GM23338 (cell line): Measurements from ENCODE around the gene ENTHD1. TPM values are rescaled to one million over a fixed set of nuclear protein-coding genes. Genes with fewer than 3 reads are reported as not detected.

Source experiments
- ATAC-seq: fragments of 200-7000 bp; cut with Tn5 transposase; 3 replicates; pipeline ENCODE4 v1.9.1; 2020
- DNase-seq: peaks from one replicate; pipeline ENCODE4 v3.0.0-alpha.2; 2015; ENCODE audit warnings: low spot score
- H2AFZ ChIP-seq: fragments of 200-600 bp; sonication (generic); 2 replicates; pipeline ENCODE4 v1.8.0; 2016; ENCODE audit warnings: antibody characterized with exemption, mild to moderate bottlenecking, moderate library complexity
- H3F3A ChIP-seq: fragments of 200-600 bp; sonication (generic); replicated peaks from 2 replicates; pipeline ENCODE4 v1.8.0; 2017; ENCODE audit warnings: antibody characterized with exemption, mixed run types, low read depth
- H3K27ac ChIP-seq: fragments of 200-600 bp; sonication (generic); 2 replicates; pipeline ENCODE4 v1.6.1; 2016; ENCODE audit warnings: low read depth
- H3K27me3 ChIP-seq: fragments of 200-600 bp; sonication (generic); 2 replicates; pipeline ENCODE4 v1.8.0; 2016; ENCODE audit warnings: mild to moderate bottlenecking, mixed run types, moderate library complexity; ENCODE audit not compliant: insufficient read depth
- H3K36me3 ChIP-seq: fragments of 200-600 bp; sonication (generic); 2 replicates; pipeline ENCODE4 v1.8.0; 2016; ENCODE audit warnings: mild to moderate bottlenecking; ENCODE audit not compliant: insufficient read depth
- H3K4me1 ChIP-seq: fragments of 200-600 bp; sonication (generic); 2 replicates; pipeline ENCODE4 v1.8.0; 2016; ENCODE audit warnings: mild to moderate bottlenecking, moderate library complexity; ENCODE audit not compliant: insufficient read depth
- H3K4me2 ChIP-seq: fragments of 200-600 bp; sonication (generic); 2 replicates; pipeline ENCODE4 v1.7.1; 2017; ENCODE audit warnings: mixed run types
- H3K4me3 ChIP-seq: fragments of 200-600 bp; sonication (generic); 2 replicates; pipeline ENCODE4 v1.6.1; 2016; ENCODE audit warnings: mixed run types
- H3K79me2 ChIP-seq: fragments of 200-600 bp; sonication (generic); replicated peaks from 2 replicates; pipeline ENCODE4 v1.8.0; 2017; ENCODE audit warnings: mild to moderate bottlenecking; ENCODE audit not compliant: insufficient read depth
- H3K9me2 ChIP-seq: fragments of 200-600 bp; sonication (generic); 2 replicates; pipeline ENCODE4 v1.8.0; 2017; ENCODE audit not compliant: insufficient read depth
- H4K20me1 ChIP-seq: fragments of 200-600 bp; sonication (generic); replicated peaks from 2 replicates; pipeline ENCODE4 v1.8.0; 2017; ENCODE audit warnings: mild to moderate bottlenecking; ENCODE audit not compliant: insufficient read depth
- H3K27ac Mint-ChIP-seq: 2 replicates; pipeline ENCODE4 v1.8.0; 2020; ENCODE audit warnings: inconsistent platforms, mild to moderate bottlenecking, moderate library complexity, mixed read lengths
- H3K27me3 Mint-ChIP-seq: 3 replicates; pipeline ENCODE4 v1.8.0; 2022; ENCODE audit warnings: low read depth, mild to moderate bottlenecking, moderate library complexity, mixed read lengths, inconsistent platforms; ENCODE audit not compliant: insufficient read depth, poor library complexity
- H3K36me3 Mint-ChIP-seq: 3 replicates; pipeline ENCODE4 v1.8.0; 2021; ENCODE audit warnings: low read depth, mild to moderate bottlenecking, inconsistent platforms, moderate library complexity, mixed read lengths
- H3K4me1 Mint-ChIP-seq: 3 replicates; pipeline ENCODE4 v1.8.0; 2020; ENCODE audit warnings: mild to moderate bottlenecking, inconsistent platforms, mixed read lengths
- H3K4me3 Mint-ChIP-seq: 3 replicates; pipeline ENCODE4 v1.8.0; 2021; ENCODE audit warnings: moderate library complexity, mild to moderate bottlenecking, inconsistent platforms, mixed read lengths
- H3K9me3 Mint-ChIP-seq: 3 replicates; pipeline ENCODE4 v1.8.0; 2020; ENCODE audit warnings: moderate library complexity, mild to moderate bottlenecking, inconsistent platforms, mixed read lengths
- CREB1 ChIP-seq: fragments of 250-450 bp; sonication (Bioruptor Pico); IDR thresholded peaks from 2 replicates; pipeline ENCODE4 v1.5.0; 2020; ENCODE audit warnings: low read depth, mild to moderate bottlenecking, moderate library complexity
- CTCF ChIP-seq, 2 experiments: fragments of 200-600 bp in 1 of 2; sonication (generic) in 1 of 2; conservative IDR thresholded peaks; 2 replicates each; pipeline versions ENCODE4 v1.5.1 to v1.6.1; 2016 to 2017; ENCODE audit warnings: antibody characterized with exemption in 2 of 2, low read depth in 2 of 2, mild to moderate bottlenecking in 2 of 2, moderate library complexity in 1 of 2
- ETS1 ChIP-seq: IDR thresholded peaks from 2 replicates; pipeline ENCODE4 v1.6.1; 2016; ENCODE audit warnings: antibody characterized with exemption
- EZH2 ChIP-seq: fragments of 200-600 bp; sonication (generic); IDR thresholded peaks from one replicate; pipeline ENCODE4 v1.8.0; 2017; ENCODE audit warnings: antibody characterized with exemption, mild to moderate bottlenecking, low read depth; ENCODE audit not compliant: unreplicated experiment
- EZH2phosphoT487 ChIP-seq: fragments of 200-600 bp; sonication (generic); IDR thresholded peaks from one replicate; pipeline ENCODE4 v1.8.1; 2018; ENCODE audit warnings: antibody characterized with exemption; ENCODE audit not compliant: unreplicated experiment
- JUNB ChIP-seq: IDR thresholded peaks from one replicate; pipeline ENCODE4 v1.6.1; 2016; ENCODE audit warnings: antibody characterized with exemption; ENCODE audit not compliant: unreplicated experiment
- NANOG ChIP-seq: IDR thresholded peaks from 2 replicates; pipeline ENCODE4 v1.6.1; 2016; ENCODE audit warnings: antibody characterized with exemption, borderline replicate concordance
- POLR2AphosphoS5 ChIP-seq: IDR thresholded peaks from 2 replicates; pipeline ENCODE4 v1.6.1; 2016; ENCODE audit warnings: antibody characterized with exemption, low read depth
- REST ChIP-seq: IDR thresholded peaks from one replicate; pipeline ENCODE4 v1.6.1; 2018; ENCODE audit warnings: antibody characterized with exemption; ENCODE audit not compliant: unreplicated experiment
- ZNF114 ChIP-seq: fragments of 250-450 bp; sonication (Bioruptor Pico); IDR thresholded peaks from 2 replicates; pipeline ENCODE4 v1.5.0; 2020; ENCODE audit warnings: mild to moderate bottlenecking, moderate library complexity
- ZNF331 ChIP-seq: fragments of 250-450 bp; sonication (Bioruptor Pico); IDR thresholded peaks from 2 replicates; pipeline ENCODE4 v1.5.0; 2020; ENCODE audit warnings: low read depth, mild to moderate bottlenecking, moderate library complexity
- polyA plus RNA-seq: library from polyadenylated mRNA; unstranded; fragments of >200 nt; fragmentation: Nextera tagmentation; extraction: Ambion mirVana; gene quantifications from 2 replicates; pipeline ENCODE4 v1.2.1, GENCODE V29; 2016
- total RNA-seq: library from RNA; depleted of rRNA; stranded (reverse); fragments of >200 nt; shearing (Covaris generic); gene quantifications from 2 replicates; pipeline ENCODE4 v1.2.3, GENCODE V29; 2014

The ENTHD1 gene
- total and polyA plus RNA-seq, 2 experiments from 2014 or later = not detected

- Histone ChIP-seq H3K27me3 (no peaks in the 10 kb centered on the region), H3K36me3 (no peaks in the 10 kb centered on the region), H3K27ac (no peak overlapping the region), H3K4me3 (no peak overlapping the region), H3K79me2 (no peaks in the 10 kb centered on the region), H4K20me1 (no peaks in the 10 kb centered on the region), H2AFZ (no peak overlapping the region), H3F3A (no peaks in the 10 kb centered on the region), H3K4me1 (no peaks in the 10 kb centered on the region), H3K4me2 (no peak overlapping the region), H3K9me2 (peaks cover 4% of the 10 kb centered on the region; the same call in 1 of the 2 replicates)
- Mint-ChIP-seq H3K27ac (no peak overlapping the region), H3K27me3 (no peaks in the 10 kb centered on the region), H3K4me3 (no peak overlapping the region), H3K9me3 (peaks cover 15% of the 10 kb centered on the region; the same call in 2 of the 3 replicates), H3K4me1 (no peaks in the 10 kb centered on the region), H3K36me3 (no peaks in the 10 kb centered on the region; the same call in 2 of the 3 replicates)
- TF ChIP-seq ZNF331 (CRISPR knock-in tag) (no peak), REST (no peak), EZH2 (no peak)
- ATAC-seq = no peak
- no peak for DNase-seq
Observed at GRCh38 chr22:39797528-39798147, 95.9 kb downstream of the ENTHD1 start.

- Histone ChIP-seq H3K4me2 (no peak overlapping the region), H3K79me2 (no peaks in the 10 kb centered on the region), H4K20me1 (no peaks in the 10 kb centered on the region), H3F3A (no peaks in the 10 kb centered on the region), H3K27me3 (no peaks in the 10 kb centered on the region), H3K9me2 (no peaks in the 10 kb centered on the region), H3K4me1 (no peaks in the 10 kb centered on the region), H3K36me3 (no peaks in the 10 kb centered on the region), H3K27ac (no peak overlapping the region), H3K4me3 (no peak overlapping the region), H2AFZ (no peak overlapping the region)
- Mint-ChIP-seq H3K27ac (no peak overlapping the region), H3K36me3 (no peaks in the 10 kb centered on the region), H3K27me3 (no peaks in the 10 kb centered on the region), H3K4me3 (no peak overlapping the region), H3K9me3 (no peaks in the 10 kb centered on the region), H3K4me1 (no peaks in the 10 kb centered on the region)
- TF ChIP-seq CREB1 (CRISPR knock-in tag) (no peak), EZH2phosphoT487 (no peak)
- no peak for DNase-seq
- no peak for ATAC-seq
Observed at GRCh38 chr22:39789788-39790187, 103.8 kb downstream of the ENTHD1 start.

DNA sequence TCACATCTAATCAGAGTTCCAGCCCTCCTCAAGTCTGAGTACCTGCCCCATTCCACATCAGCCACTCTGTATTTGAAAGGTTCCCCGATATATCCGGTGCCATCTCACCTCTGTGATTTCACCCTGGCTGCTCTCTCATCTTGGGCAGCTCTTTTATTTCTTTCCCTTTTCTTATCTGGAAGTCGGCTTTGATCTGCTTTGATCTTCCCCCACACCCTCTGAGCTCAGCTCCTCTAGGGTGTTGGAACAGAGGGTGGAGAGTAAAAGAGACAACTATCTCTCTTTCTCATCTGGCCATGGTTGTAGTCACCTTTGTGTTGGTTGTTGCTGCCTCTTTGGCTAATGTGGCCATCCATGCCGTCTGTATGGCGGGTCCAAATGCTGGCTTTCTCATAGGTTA, 108.3 kb downstream of the ENTHD1 start:
- no peaks in the 10 kb centered on the region for H3K4me1 ChIP-seq
- no peaks in the 10 kb centered on the region for H3K79me2 ChIP-seq
- ATAC-seq = no peak
- Mint-ChIP-seq H3K9me3 (no peaks in the 10 kb centered on the region), H3K36me3 (no peaks in the 10 kb centered on the region), H3K4me1 (no peaks in the 10 kb centered on the region), H3K27ac (no peak overlapping the region), H3K4me3 (no peak overlapping the region), H3K27me3 (no peaks in the 10 kb centered on the region)
- H3K27ac ChIP-seq = no peak overlapping the region
- H3K36me3 ChIP-seq = no peaks in the 10 kb centered on the region
- H4K20me1 ChIP-seq = no peaks in the 10 kb centered on the region
- no peak overlapping the region for H3K4me2 ChIP-seq
- TF ChIP-seq ETS1 (no peak), JUNB (no peak), ZNF114 (no peak), CTCF (conservative IDR thresholded peaks at IDR 0.05; ENCODE audit: low read depth in 2 of 2) (no peak), NANOG (no peak), POLR2AphosphoS5 (no peak)
- H3K4me3 ChIP-seq = no peak overlapping the region
- H3F3A ChIP-seq = no peaks in the 10 kb centered on the region
- DNase-seq = no peak
- H3K9me2 ChIP-seq = no peaks in the 10 kb centered on the region
- no peaks in the 10 kb centered on the region for H3K27me3 ChIP-seq
- H2AFZ ChIP-seq = no peak overlapping the region
